Stomach (tissue), 9 donors: ENCODE measurements around the gene DCD. TPM values are rescaled to one million over a fixed set of nuclear protein-coding genes. Genes with fewer than 3 reads are reported as not detected.

ENCODE experiments used
- DNase-seq, 2 donors: peaks; one replicate each; pipeline versions ENCODE4 v3.0.0 to v3.0.0-alpha.2; 2013 to 2019
- H3K27ac ChIP-seq, 5 donors: fragments of 200-600 bp in 4 of 5; sonication (generic) in 4 of 5; one replicate each; pipeline ENCODE4 v1.5.1; 2013 to 2019; ENCODE audit warnings: mild to moderate bottlenecking in 1 of 5, moderate library complexity in 1 of 5
- H3K27me3 ChIP-seq, 3 donors: fragments of 200-600 bp; sonication (generic); one replicate each; pipeline ENCODE4 v1.5.1; 2017 to 2019; ENCODE audit warnings: mixed run types in 1 of 3
- H3K36me3 ChIP-seq, 4 donors: fragments of 200-600 bp; sonication (generic); 1 replicate in 3 of 4; 2 replicates in 1 of 4; pipeline ENCODE4 v1.5.1; 2016 to 2019
- H3K4me1 ChIP-seq, 4 donors: fragments of 200-600 bp; sonication (generic); one replicate each; pipeline ENCODE4 v1.5.1; 2016 to 2019
- H3K4me3 ChIP-seq, 4 donors: fragments of 200-600 bp; sonication (generic) in 3 of 4; one replicate each; pipeline ENCODE4 v1.5.1; 2016 to 2019; ENCODE audit warnings: mild to moderate bottlenecking in 1 of 4
- H3K9me3 ChIP-seq, 4 donors: fragments of 200-600 bp; sonication (generic); one replicate each; pipeline ENCODE4 v1.5.1; 2016 to 2019
- EP300 ChIP-seq: sonication (generic); formaldehyde crosslinking; IDR thresholded peaks from one replicate; pipeline ENCODE4 v1.6.1; 2017; ENCODE audit warnings: antibody characterized with exemption
- POLR2A ChIP-seq, 4 donors: fragments of 450-650 bp; IDR thresholded peaks; one replicate each; pipeline ENCODE4 v1.6.1; 2016; ENCODE audit warnings: antibody characterized with exemption in 4 of 4, control low read depth in 2 of 4, mild to moderate bottlenecking in 1 of 4, moderate library complexity in 1 of 4
- POLR2AphosphoS5 ChIP-seq, 3 donors: sonication (generic); formaldehyde crosslinking; IDR thresholded peaks; one replicate each; pipeline ENCODE4 v1.6.1; 2016; ENCODE audit warnings: antibody characterized with exemption in 3 of 3
- WGBS, 5 donors: extraction: QIAGEN DNeasy Blood & Tissue Kit in 3 of 5; methylation state at CpG; one replicate each; pipeline versions ENCODE4 v1.1.5 to v1.1.7; 2013 to 2018; 5-methylcytosine and 5-hydroxymethylcytosine counted together
- intact Hi-C: fragments of 100-400 bp; cut with DNase I; formaldehyde crosslinking; loops from one replicate; pipeline ENCODE4 v1.15.1; 2023; ENCODE audit warnings: low total_unique reads
- polyA plus RNA-seq, 3 donors: library from polyadenylated mRNA; stranded (reverse); fragments of 200-250 nt; gene quantifications; one replicate each; pipeline ENCODE4 v1.2.3, GENCODE V29; 2013
- total RNA-seq, 5 donors: library from RNA; depleted of rRNA; stranded (reverse); fragments of >200 nt; gene quantifications; one replicate each; pipeline versions ENCODE4 v1.1.0 to v1.2.3, GENCODE V29; 2014 to 2016
- TF ChIP-seq, protein P1 (sequence below), 7 experiments: fragments of 450-650 bp in 4 of 7; fragments of 200-600 bp in 3 of 7; sonication (generic) in 3 of 7; IDR thresholded peaks; one replicate each; pipeline ENCODE4 v1.5.1; 2016 to 2019; ENCODE audit warnings: antibody characterized with exemption in 7 of 7, control low read depth in 2 of 7, mild to moderate bottlenecking in 1 of 7
- donor health status: healthy with polysubstance abuse.
- donor health status: Bipolar disorder and iron deficiency.
- donor health status: healthy.

Gene DCD
- total and polyA plus RNA-seq, 8 donors = not detected

DNA sequence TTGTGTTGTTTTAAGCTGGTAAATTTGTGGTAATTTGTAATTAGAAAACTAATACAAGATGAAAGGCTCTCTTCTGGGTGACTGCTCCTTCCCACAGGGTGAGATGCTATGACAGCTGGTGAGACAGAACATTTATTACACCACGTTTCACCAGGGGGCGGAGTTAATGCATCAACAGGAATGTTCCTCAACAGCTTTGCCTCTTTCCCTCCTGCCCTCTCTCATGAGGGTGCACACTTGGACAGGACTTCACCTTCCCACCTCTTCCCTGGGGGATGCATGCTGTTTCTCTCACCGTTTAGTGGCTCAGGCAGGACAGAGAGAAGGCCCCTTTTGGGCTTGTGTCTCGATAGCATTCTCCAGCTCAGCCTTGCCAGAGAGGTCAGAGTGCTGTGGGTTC, 46.3 kb downstream of the DCD start:
- Histone ChIP-seq H3K27ac (no peak overlapping the region), H3K4me3 (no peak overlapping the region), H3K27me3 (no peaks in the 10 kb centered on the region), H3K36me3 (no peaks in the 10 kb centered on the region), H3K4me1 (no peaks in the 10 kb centered on the region), H3K9me3 (no peaks in the 10 kb centered on the region)
- no peak for DNase-seq
- TF ChIP-seq EP300 = no peak
- TF ChIP-seq POLR2A (IDR thresholded peaks at IDR 0.05) = no peak
- TF ChIP-seq POLR2AphosphoS5 (IDR thresholded peaks at IDR 0.05) = no peak
- TF ChIP-seq, protein P1, sequence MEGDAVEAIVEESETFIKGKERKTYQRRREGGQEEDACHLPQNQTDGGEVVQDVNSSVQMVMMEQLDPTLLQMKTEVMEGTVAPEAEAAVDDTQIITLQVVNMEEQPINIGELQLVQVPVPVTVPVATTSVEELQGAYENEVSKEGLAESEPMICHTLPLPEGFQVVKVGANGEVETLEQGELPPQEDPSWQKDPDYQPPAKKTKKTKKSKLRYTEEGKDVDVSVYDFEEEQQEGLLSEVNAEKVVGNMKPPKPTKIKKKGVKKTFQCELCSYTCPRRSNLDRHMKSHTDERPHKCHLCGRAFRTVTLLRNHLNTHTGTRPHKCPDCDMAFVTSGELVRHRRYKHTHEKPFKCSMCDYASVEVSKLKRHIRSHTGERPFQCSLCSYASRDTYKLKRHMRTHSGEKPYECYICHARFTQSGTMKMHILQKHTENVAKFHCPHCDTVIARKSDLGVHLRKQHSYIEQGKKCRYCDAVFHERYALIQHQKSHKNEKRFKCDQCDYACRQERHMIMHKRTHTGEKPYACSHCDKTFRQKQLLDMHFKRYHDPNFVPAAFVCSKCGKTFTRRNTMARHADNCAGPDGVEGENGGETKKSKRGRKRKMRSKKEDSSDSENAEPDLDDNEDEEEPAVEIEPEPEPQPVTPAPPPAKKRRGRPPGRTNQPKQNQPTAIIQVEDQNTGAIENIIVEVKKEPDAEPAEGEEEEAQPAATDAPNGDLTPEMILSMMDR (IDR thresholded peaks at IDR 0.05) = no peak
- intact Hi-C loops = no loop called here
- WGBS, 5 donors = 53 to 60% (median 56%) methylated on average over 4 of the region's 4 CpGs

DNA sequence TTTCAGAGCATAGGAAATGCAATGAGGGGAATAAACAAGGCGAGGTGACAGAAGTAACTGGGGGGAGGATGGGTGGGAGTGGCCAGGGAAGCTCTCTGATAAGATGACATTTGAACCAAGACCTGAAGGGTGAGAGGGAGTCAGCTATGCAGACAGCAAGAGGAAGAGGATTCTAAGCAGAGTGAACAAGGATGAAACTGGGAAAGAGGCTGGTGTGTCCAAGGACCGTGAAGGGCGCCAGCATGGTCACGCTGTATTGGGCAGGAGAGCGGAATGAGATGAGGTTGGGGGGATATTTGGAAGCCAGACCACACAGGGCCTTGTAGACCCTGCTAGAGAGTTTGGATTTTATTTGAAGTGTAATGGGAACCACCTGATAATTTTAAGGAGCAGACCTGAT, 49.2 kb downstream of the DCD start:
- no peak overlapping the region for H3K4me3 ChIP-seq
- no peaks in the 10 kb centered on the region for H3K9me3 ChIP-seq
- no peak for DNase-seq
- H3K4me1 ChIP-seq = peaks cover 0 to 7% (median 0%) of the 10 kb centered on the region in 4 donors
- no peaks in the 10 kb centered on the region for H3K36me3 ChIP-seq
- 82 to 87% (median 84%) methylated on average over 5 of the region's 5 CpGs for WGBS, 5 donors
- H3K27me3 ChIP-seq = no peaks in the 10 kb centered on the region
- TF ChIP-seq EP300 (no peak), POLR2AphosphoS5 (IDR thresholded peaks at IDR 0.05) (no peak), POLR2A (IDR thresholded peaks at IDR 0.05) (no peak)
- TF ChIP-seq, protein P1 (IDR thresholded peaks at IDR 0.05) = no peak
- intact Hi-C loops = no loop called here
- H3K27ac ChIP-seq = no peak overlapping the region

DNA sequence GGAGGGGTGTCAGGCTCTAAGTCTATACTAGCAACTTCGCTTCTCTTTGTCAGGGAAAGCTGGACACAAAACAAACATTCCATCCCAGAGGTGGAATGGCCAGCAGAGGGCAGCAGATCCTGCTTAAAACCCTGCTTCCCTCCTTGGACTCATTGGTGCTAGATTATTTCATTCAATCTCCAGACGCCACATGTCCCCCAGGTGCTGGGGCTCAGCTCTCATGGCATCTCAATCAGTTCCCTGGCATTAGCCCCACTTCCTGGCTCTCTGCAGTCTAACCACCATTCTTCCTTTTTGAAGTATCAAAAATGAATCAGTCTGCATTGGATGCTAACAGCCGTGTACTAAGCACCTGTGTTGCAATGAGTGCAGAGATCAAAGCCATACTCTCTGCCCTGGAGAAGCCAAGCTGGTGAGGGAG, 51.6 kb downstream of the DCD start:
- 19 to 31% (median 22%) methylated on average over 3 of the region's 3 CpGs for WGBS, 5 donors
- intact Hi-C loops = no loop called here
- Histone ChIP-seq H3K36me3 (no peaks in the 10 kb centered on the region), H3K4me1 (peaks cover 0 to 13% (median 4%) of the 10 kb centered on the region in 4 donors), H3K4me3 (no peak overlapping the region), H3K9me3 (no peaks in the 10 kb centered on the region), H3K27ac (no peak overlapping the region), H3K27me3 (no peaks in the 10 kb centered on the region)
- peak; percentile 79 to 88 for DNase-seq
- TF ChIP-seq POLR2AphosphoS5 (IDR thresholded peaks at IDR 0.05) = no peak
- TF ChIP-seq, protein P1 (IDR thresholded peaks at IDR 0.05) = peak in 4 of 7 experiments; percentile 68 to 80 (median 73)

DNA sequence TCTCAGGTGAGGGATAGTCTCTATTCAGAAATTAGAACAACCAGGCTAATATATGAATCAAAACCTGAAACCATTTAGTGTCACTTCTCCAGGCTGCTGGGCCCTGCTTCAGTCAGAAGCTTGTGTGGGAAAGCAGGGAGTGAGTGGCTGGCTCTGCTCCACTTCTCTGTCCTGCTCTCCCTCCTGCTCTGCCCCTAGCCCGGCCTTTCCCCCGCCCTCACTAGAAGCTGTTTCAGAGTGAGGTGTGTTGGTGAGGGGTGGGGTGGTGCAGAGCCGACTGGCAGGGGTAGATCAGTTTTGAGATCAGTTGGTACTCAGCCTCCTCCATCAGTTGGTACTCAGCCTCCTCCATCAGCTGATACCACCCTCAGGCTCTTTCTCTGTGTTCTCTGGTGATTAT, 52.7 kb downstream of the DCD start:
- Histone ChIP-seq H3K36me3 (no peaks in the 10 kb centered on the region), H3K9me3 (no peaks in the 10 kb centered on the region), H3K27ac (no peak overlapping the region), H3K4me3 (no peak overlapping the region), H3K27me3 (peaks cover 0 to under 1% (median 0%) of the 10 kb centered on the region in 3 donors), H3K4me1 (peaks cover 0 to 23% (median 8%) of the 10 kb centered on the region in 4 donors)
- WGBS, 5 donors = 68 to 87% (median 73%) methylated on average over 3 of the region's 3 CpGs
- DNase-seq = no peak
- TF ChIP-seq POLR2A (IDR thresholded peaks at IDR 0.05) (no peak), POLR2AphosphoS5 (IDR thresholded peaks at IDR 0.05) (no peak), EP300 (no peak)
- TF ChIP-seq, protein P1 (IDR thresholded peaks at IDR 0.05) = no peak
- intact Hi-C loops = no loop called here

Other genes starting within 250 kb of the DCD start
- gene ITGA5, start 229.1 kb downstream of the DCD start, total RNA-seq = 100 to 1,000 TPM in 2 of 5 donors, 10 to 100 TPM in 3; 53.7 to 182 (median 88.8) TPM
- 100 to 1,000 TPM in 1 of 3 donors, 10 to 100 TPM in 2; 29.3 to 102 (median 33.2) TPM for gene ITGA5, start 229.1 kb downstream of the DCD start, polyA plus RNA-seq
- gene GTSF1, start 174.8 kb downstream of the DCD start, total RNA-seq = not detected
- gene GTSF1, start 174.8 kb downstream of the DCD start, polyA plus RNA-seq = under 1 TPM in 2 of 3 donors, not detected in 1; 0.44 to 0.50 TPM
- 10 to 100 TPM in 3 of 5 donors, 1 to 10 TPM in 2; 2.7 to 29.2 (median 15.6) TPM for gene NCKAP1L, start 150.6 kb downstream of the DCD start, total RNA-seq
- gene NCKAP1L, start 150.6 kb downstream of the DCD start, polyA plus RNA-seq = 1 to 10 TPM; 1.7 to 4.2 (median 3.2) TPM
- 10 to 100 TPM in 4 of 5 donors, 1 to 10 TPM in 1; 2.9 to 39.1 (median 14.1) TPM for gene PDE1B, start 98.8 kb downstream of the DCD start, total RNA-seq
- gene PDE1B, start 98.8 kb downstream of the DCD start, polyA plus RNA-seq = 1 to 10 TPM; 1.8 to 6.1 (median 2.2) TPM
- 100 to 1,000 TPM in 1 of 5 donors, 10 to 100 TPM in 1, 1 to 10 TPM in 2, not detected in 1; 5.5 to 313 (median 42.3) TPM for gene PPP1R1A, start 59.7 kb downstream of the DCD start, total RNA-seq
- 1 to 10 TPM; 2.6 to 9.9 (median 5.9) TPM for gene PPP1R1A, start 59.7 kb downstream of the DCD start, polyA plus RNA-seq
- not detected for gene LACRT, start 13.5 kb downstream of the DCD start, total RNA-seq
- not detected for gene LACRT, start 13.5 kb downstream of the DCD start, polyA plus RNA-seq
- gene MUCL1, start 206.2 kb upstream of the DCD start, total RNA-seq = not detected
- not detected for gene MUCL1, start 206.2 kb upstream of the DCD start, polyA plus RNA-seq